Activated CD4-positive, alpha-beta T cell treated with anti-CD3 and anti-CD28 coated beads, Interleukin-2, amount 50 U/mL, for 24 hours (primary cell): Measurements from ENCODE around the gene LDLRAD4.
"Not testable (repeated sequence)": the region's sequence is repeated elsewhere in the genome, so short reads cannot be mapped to it uniquely, and the experiment has no call there.

Source experiments
- DNase-seq, 2 donors: peaks; one replicate each; pipeline ENCODE4 v3.0.0-alpha.2; 2020; ENCODE audit warnings: low read depth in 1 of 2, low spot score in 1 of 2

LDLRAD4 gene

GRCh38 chr18:13582178-13582670 lies 363.7 kb downstream of the LDLRAD4 start:
- DNase-seq, result no peak

- DNase-seq, result no peak
These were observed 365.3 kb downstream of the LDLRAD4 start for GRCh38 chr18:13583576-13584550.

DNA sequence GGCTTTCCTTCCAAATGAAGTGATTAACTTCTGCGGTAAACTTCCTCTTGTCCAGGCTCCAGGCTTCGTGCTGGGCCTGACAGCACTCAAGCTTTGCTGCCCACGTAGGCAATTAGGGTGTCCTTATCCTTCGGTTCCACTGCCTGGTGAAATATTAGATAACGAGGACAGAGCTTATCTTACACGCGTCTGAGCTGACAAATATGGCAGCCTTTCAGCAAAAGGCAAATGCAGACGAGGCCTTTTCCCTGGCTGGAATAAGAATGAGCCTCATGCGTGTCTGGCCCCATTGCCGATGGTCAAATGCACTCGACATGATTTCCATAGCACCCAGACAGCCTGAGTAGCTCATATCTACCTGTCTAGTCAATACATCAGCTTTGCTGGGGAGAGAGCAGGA lies 366.3 kb downstream of the LDLRAD4 start:
- no peak for DNase-seq

- no peak for DNase-seq
These were observed 367.0 kb downstream of the LDLRAD4 start for GRCh38 chr18:13585379-13586153.

DNA sequence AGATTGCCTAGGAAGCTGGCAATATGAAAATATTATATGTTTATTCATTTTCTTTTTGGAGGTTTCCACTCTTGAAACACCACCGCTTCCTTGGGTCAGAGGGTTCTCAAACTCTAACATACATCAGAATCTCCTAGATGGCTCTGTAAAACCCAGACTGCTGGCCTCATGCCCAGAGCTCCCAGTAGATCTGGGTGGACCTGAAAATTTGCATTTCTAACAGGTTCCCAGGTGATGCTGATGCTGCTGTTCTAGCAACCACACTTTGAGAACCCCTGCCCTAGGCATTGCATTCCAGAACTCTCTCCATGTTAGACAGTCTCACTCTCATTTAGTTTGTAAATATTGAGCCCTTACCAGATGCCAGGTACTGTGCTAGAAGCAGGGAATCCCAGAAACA lies 368.4 kb downstream of the LDLRAD4 start:
- DNase-seq, result no peak

- no peak for DNase-seq
These were observed 368.9 kb downstream of the LDLRAD4 start for GRCh38 chr18:13587477-13587876.

- no peak for DNase-seq
These were observed 369.4 kb downstream of the LDLRAD4 start for GRCh38 chr18:13587937-13588336.

- no peak for DNase-seq
These were observed 370.8 kb downstream of the LDLRAD4 start for GRCh38 chr18:13589316-13589715.

- no peak for DNase-seq
These were observed 371.4 kb downstream of the LDLRAD4 start for GRCh38 chr18:13589943-13590342.

DNA sequence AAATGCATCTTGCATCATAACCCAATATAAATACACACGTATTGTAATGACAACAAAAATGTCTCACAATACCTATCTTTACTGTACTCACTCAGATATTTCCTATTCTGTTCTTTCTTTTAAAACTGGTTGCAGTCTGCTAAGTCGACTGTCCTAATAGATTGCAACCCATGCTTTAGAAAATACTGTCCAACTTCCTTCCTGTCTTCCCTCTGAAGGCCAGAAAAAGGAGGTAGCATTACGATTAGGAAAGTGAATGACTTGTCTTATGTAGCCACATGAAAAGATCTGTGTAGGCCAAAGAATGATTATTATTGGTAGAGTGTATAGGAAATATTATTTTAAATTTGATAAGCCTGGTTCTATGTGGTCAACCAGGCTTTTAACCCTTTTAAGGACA lies 373.7 kb downstream of the LDLRAD4 start:
- no peak for DNase-seq

GRCh38 chr18:13594551-13594950 lies 376.0 kb downstream of the LDLRAD4 start:
- no peak for DNase-seq

- DNase-seq, result no peak
These were observed 378.5 kb downstream of the LDLRAD4 start for GRCh38 chr18:13597068-13597467.

DNA sequence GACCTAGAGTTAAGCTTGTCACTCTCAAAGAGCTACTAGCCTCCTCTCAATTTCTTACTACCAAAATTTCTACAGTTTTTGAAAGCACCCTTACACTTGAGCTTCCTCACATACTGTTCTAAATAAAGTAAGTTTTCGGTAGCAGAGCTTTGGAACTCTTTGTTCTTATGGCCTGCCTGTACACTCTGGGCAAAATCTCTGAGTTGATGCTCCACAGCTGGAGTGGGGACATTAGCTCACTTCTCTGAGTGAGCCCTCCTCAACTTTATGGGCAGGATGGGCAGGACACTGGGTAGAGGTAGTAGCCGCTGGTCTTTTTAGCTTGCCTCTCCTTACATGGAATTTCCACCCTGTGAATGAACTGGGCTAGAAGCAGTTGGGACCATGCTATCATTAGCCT lies 380.0 kb downstream of the LDLRAD4 start:
- no peak for DNase-seq

DNA sequence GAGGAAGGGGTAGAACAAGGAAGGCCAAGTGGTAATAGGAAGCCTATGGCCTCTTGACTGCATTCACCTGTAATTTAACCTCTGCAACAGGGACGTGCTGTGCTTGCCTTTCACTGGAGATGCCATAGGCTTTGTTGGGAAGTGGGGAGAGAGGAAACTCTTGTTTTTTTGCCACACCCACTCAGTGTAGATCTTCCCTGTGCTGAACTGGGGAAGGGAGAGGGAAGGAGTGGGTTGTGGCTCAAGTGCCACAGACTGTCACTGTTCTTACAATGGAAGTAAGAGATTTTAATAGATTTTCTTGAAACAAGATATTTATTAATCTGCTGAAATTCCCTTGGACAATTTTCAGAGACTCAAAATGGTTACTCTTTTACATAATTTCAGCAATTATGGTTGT lies 380.5 kb downstream of the LDLRAD4 start:
- no peak for DNase-seq

- no peak for DNase-seq
These were observed 384.9 kb downstream of the LDLRAD4 start for GRCh38 chr18:13603304-13604019.

GRCh38 chr18:13604786-13605185 lies 386.2 kb downstream of the LDLRAD4 start:
- DNase-seq, result no peak

DNA sequence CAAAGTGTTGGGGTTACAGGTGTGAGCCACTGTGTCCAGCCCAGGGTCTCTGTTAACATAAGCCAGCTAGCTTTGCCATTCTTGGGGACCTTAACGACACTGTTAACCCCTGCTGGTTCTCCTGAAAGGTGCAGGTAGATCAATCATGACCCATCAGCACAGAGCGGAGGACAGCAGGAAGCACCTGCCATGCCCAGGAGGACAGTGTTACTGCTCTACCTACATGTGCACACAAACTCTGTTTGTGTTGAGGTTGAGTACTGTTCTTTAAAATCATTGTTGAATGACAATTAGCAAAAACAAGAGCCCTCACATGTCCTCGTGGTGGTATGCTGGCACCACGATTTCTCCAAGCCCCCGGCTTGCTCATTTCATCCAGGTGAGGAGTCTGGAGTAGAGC lies 386.9 kb downstream of the LDLRAD4 start:
- DNase-seq, result no peak

- no peak for DNase-seq
These were observed 387.3 kb downstream of the LDLRAD4 start for GRCh38 chr18:13605901-13606300.

DNA sequence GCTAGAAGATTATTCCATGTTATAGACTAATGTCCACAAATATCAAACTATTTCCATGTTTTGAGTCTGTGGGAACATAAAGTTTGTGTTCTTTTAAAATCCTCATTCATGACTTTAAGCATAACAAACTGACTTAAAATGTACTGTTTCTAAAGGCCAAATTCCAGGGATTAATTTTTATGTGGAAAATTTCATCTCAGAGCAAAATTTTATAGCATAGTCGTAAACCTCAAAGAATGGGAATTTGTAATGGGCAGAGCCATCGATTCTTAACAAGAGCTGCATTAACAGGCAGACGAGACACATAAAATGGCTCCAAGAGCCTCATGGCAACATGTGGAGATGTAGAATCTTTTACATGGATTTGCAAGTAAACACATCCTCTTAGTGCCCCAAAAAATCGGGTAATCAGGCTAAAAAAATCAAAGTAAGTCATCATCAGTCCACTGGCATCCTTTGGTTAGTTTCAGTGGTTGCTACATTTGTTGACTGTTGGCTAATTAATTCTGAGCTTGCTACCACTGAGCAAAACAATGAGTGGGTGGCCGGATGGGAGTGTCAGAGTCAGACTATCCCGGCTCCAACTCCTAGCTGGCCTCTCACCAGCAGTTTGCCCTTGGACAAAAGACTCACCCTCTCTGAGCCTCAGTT lies 388.2 kb downstream of the LDLRAD4 start:
- DNase-seq, result no peak

DNA sequence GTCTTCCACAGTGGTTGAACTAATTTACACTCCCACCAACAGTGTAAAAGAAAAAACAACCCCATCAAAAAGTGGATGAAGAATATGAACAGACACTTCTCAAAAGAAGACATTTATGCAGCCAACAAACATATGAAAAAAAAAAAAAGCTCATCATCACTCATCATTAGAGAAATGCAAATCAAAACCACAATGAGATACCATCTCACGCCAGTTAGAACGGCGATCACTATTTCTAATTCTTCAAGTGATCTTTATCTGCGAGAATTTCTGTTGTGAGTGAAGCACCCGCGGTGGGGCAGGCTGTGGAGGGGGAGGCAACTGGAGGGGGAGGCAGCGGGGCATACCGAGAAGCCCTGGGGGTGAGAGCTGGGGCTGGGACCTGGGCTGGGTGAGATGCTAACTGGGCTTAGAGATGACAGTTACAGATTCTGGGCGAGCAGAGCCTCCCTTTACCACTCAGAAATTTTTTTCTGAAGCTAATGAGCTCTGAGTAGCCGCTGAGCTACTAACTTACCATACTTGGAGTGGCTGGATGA lies 389.5 kb downstream of the LDLRAD4 start:
- not testable (repeated sequence) for DNase-seq
